Neural cell (in vitro differentiated cells): ENCODE results near the gene GSTCD. TPM values are rescaled to one million over a fixed set of nuclear protein-coding genes. Genes with fewer than 3 reads are reported as not detected.
"Not testable (repeated sequence)": the region's sequence is repeated elsewhere in the genome, so short reads cannot be mapped to it uniquely, and the experiment has no call there.

ENCODE experiments used
- H2AFZ ChIP-seq: fragments of 200-600, 300-800 bp; sonication (generic), shearing (Covaris generic); 2 replicates; pipeline ENCODE4 v1.6.0; 2014; ENCODE audit warnings: low read depth, mild to moderate bottlenecking, antibody characterized with exemption, low read length, moderate library complexity
- H3F3A ChIP-seq: fragments of 200-600 bp; shearing (Covaris generic); 2 replicates; pipeline ENCODE4 v1.6.1; 2016; ENCODE audit warnings: mild to moderate bottlenecking, moderate library complexity, mixed read lengths, antibody characterized with exemption, low read length; ENCODE audit not compliant: insufficient read depth, poor library complexity, severe bottlenecking
- H3K27ac ChIP-seq: fragments of 200-600, 300-800 bp; sonication (generic), shearing (Covaris generic); 2 replicates; pipeline ENCODE4 v1.5.1; 2014; ENCODE audit warnings: mild to moderate bottlenecking, low read length, moderate library complexity
- H3K27me3 ChIP-seq: fragments of 300-800, 200-600 bp; sonication (generic), shearing (Covaris generic); 2 replicates; pipeline ENCODE4 v1.6.0; 2014; ENCODE audit warnings: mild to moderate bottlenecking, low read depth, low read length, moderate library complexity; ENCODE audit not compliant: insufficient read depth
- H3K36me3 ChIP-seq: fragments of 300-800, 200-600 bp; sonication (generic), shearing (Covaris generic); 2 replicates; pipeline ENCODE4 v1.5.1; 2014; ENCODE audit warnings: mild to moderate bottlenecking, antibody characterized with exemption, low read length, moderate library complexity; ENCODE audit not compliant: insufficient read depth
- H3K4me2 ChIP-seq: fragments of 300-800, 200-600 bp; sonication (generic), shearing (Covaris generic); 2 replicates; pipeline ENCODE4 v1.6.0; 2014; ENCODE audit warnings: mild to moderate bottlenecking, low read length
- H3K4me3 ChIP-seq: fragments of 300-800, 200-600 bp; sonication (generic), shearing (Covaris generic); 2 replicates; pipeline ENCODE4 v1.5.1; 2014; ENCODE audit warnings: mild to moderate bottlenecking, low read length, moderate library complexity
- H3K79me2 ChIP-seq: fragments of 200-600 bp; shearing (Covaris generic); replicated peaks from 2 replicates; pipeline ENCODE4 v1.6.0; 2014; ENCODE audit warnings: mild to moderate bottlenecking, low read length, moderate library complexity; ENCODE audit not compliant: insufficient read depth
- H3K9ac ChIP-seq: fragments of 300-800, 200-600 bp; sonication (generic), shearing (Covaris generic); 2 replicates; pipeline ENCODE4 v1.6.1; 2016; ENCODE audit warnings: mild to moderate bottlenecking, low read length, mixed read lengths
- H3K9me2 ChIP-seq: fragments of 200-600 bp; shearing (Covaris generic); 2 replicates; pipeline ENCODE4 v1.6.1; 2016; ENCODE audit warnings: mild to moderate bottlenecking, low read length, mixed read lengths; ENCODE audit not compliant: insufficient read depth
- H3K9me3 ChIP-seq: fragments of 200-600, 300-800 bp; sonication (generic), shearing (Covaris generic); 2 replicates; pipeline ENCODE4 v1.6.1; 2016; ENCODE audit warnings: mild to moderate bottlenecking, mixed run types, low read length, moderate library complexity, mixed read lengths
- H4K20me1 ChIP-seq: fragments of 200-600 bp; shearing (Covaris generic); 2 replicates; pipeline ENCODE4 v1.6.1; 2016; ENCODE audit warnings: mild to moderate bottlenecking, mixed run types; ENCODE audit not compliant: insufficient read depth
- CTCF ChIP-seq: fragments of 450-650 bp; IDR thresholded peaks from 2 replicates; pipeline ENCODE4 v1.5.1; 2014; ENCODE audit warnings: antibody characterized with exemption, mild to moderate bottlenecking, moderate library complexity; ENCODE audit not compliant: poor library complexity, severe bottlenecking
- EP300 ChIP-seq: fragments of 450-650 bp; conservative IDR thresholded peaks from 2 replicates; pipeline ENCODE4 v1.6.1; 2014; ENCODE audit warnings: antibody characterized with exemption, mild to moderate bottlenecking, moderate library complexity; ENCODE audit not compliant: poor library complexity, severe bottlenecking
- EZH2 ChIP-seq: fragments of 200-600, 300-800 bp; shearing (Covaris generic), sonication (generic); IDR thresholded peaks from 2 replicates; pipeline ENCODE4 v1.6.1; 2014; ENCODE audit warnings: antibody characterized with exemption, low read length, borderline replicate concordance, mild to moderate bottlenecking; ENCODE audit not compliant: insufficient read depth, poor library complexity, severe bottlenecking
- MXI1 ChIP-seq: fragments of 450-650 bp; conservative IDR thresholded peaks from 2 replicates; pipeline ENCODE4 v1.6.1; 2014; ENCODE audit warnings: antibody characterized with exemption, mild to moderate bottlenecking; ENCODE audit not compliant: poor library complexity, severe bottlenecking
- POLR2AphosphoS5 ChIP-seq: IDR thresholded peaks from 2 replicates; pipeline ENCODE4 v1.6.1; 2012
- RAD21 ChIP-seq: fragments of 450-650 bp; conservative IDR thresholded peaks from 2 replicates; pipeline ENCODE4 v1.6.1; 2014; ENCODE audit warnings: antibody characterized with exemption, mild to moderate bottlenecking, moderate library complexity
- SMC3 ChIP-seq: fragments of 450-650 bp; conservative IDR thresholded peaks from 2 replicates; pipeline ENCODE4 v1.6.1; 2014; ENCODE audit warnings: antibody characterized with exemption, mild to moderate bottlenecking, moderate library complexity; ENCODE audit not compliant: poor library complexity
- TAF1 ChIP-seq: IDR thresholded peaks from 2 replicates; pipeline ENCODE4 v1.6.1; 2012; ENCODE audit warnings: low read depth
- polyA plus RNA-seq: library from polyadenylated mRNA; depleted of rRNA; stranded (reverse); fragments of >200 nt; gene quantifications from 2 replicates; pipeline ENCODE4 v1.2.3, GENCODE V29; 2014
- TF ChIP-seq, protein P1 (sequence below): IDR thresholded peaks from 2 replicates; pipeline ENCODE4 v1.6.1; 2012; ENCODE audit warnings: borderline replicate concordance

GSTCD gene
- polyA plus RNA-seq, 1 donor from 2014 or later: 15.1 TPM

GRCh38 chr4:105845559-105845958 is 137.0 kb downstream of the GSTCD start:
- Histone ChIP-seq H3K27me3 (no peaks in the 10 kb centered on the region), H3K9me2 (no peaks in the 10 kb centered on the region), H3K36me3 (no peaks in the 10 kb centered on the region), H3F3A (no peaks in the 10 kb centered on the region), H4K20me1 (no peaks in the 10 kb centered on the region), H3K4me2 (no peak overlapping the region), H3K27ac (no peak overlapping the region), H3K9me3 (no peaks in the 10 kb centered on the region), H3K9ac (no peak overlapping the region), H3K79me2 (no peaks in the 10 kb centered on the region), H3K4me3 (no peak overlapping the region), H2AFZ (no peak overlapping the region)
- TF ChIP-seq MXI1 (no peak), CTCF (no peak), SMC3 (no peak), TAF1 (no peak), EP300 (no peak), EZH2 (no peak), POLR2AphosphoS5 (no peak), RAD21 (no peak)
- TF ChIP-seq, protein P1, sequence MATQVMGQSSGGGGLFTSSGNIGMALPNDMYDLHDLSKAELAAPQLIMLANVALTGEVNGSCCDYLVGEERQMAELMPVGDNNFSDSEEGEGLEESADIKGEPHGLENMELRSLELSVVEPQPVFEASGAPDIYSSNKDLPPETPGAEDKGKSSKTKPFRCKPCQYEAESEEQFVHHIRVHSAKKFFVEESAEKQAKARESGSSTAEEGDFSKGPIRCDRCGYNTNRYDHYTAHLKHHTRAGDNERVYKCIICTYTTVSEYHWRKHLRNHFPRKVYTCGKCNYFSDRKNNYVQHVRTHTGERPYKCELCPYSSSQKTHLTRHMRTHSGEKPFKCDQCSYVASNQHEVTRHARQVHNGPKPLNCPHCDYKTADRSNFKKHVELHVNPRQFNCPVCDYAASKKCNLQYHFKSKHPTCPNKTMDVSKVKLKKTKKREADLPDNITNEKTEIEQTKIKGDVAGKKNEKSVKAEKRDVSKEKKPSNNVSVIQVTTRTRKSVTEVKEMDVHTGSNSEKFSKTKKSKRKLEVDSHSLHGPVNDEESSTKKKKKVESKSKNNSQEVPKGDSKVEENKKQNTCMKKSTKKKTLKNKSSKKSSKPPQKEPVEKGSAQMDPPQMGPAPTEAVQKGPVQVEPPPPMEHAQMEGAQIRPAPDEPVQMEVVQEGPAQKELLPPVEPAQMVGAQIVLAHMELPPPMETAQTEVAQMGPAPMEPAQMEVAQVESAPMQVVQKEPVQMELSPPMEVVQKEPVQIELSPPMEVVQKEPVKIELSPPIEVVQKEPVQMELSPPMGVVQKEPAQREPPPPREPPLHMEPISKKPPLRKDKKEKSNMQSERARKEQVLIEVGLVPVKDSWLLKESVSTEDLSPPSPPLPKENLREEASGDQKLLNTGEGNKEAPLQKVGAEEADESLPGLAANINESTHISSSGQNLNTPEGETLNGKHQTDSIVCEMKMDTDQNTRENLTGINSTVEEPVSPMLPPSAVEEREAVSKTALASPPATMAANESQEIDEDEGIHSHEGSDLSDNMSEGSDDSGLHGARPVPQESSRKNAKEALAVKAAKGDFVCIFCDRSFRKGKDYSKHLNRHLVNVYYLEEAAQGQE: no peak

- not testable (repeated sequence) for H3K27ac ChIP-seq, H3K36me3 ChIP-seq, H3K79me2 ChIP-seq, H2AFZ ChIP-seq, H3K27me3 ChIP-seq, H3F3A ChIP-seq, H3K4me2 ChIP-seq, H3K9me2 ChIP-seq, H4K20me1 ChIP-seq, H3K4me3 ChIP-seq, H3K9me3 ChIP-seq, H3K9ac ChIP-seq
These were observed 139.8 kb downstream of the GSTCD start for GRCh38 chr4:105848359-105848758.

- H3K9ac ChIP-seq: no peak overlapping the region
- H3K79me2 ChIP-seq: no peaks in the 10 kb centered on the region
- no peaks in the 10 kb centered on the region for H3K36me3 ChIP-seq
- H3K27me3 ChIP-seq: no peaks in the 10 kb centered on the region
- H3K9me3 ChIP-seq: no peaks in the 10 kb centered on the region
- H3K9me2 ChIP-seq: no peaks in the 10 kb centered on the region
- H2AFZ ChIP-seq: no peak overlapping the region
- H3F3A ChIP-seq: no peaks in the 10 kb centered on the region
- no peak overlapping the region for H3K27ac ChIP-seq
- no peaks in the 10 kb centered on the region for H4K20me1 ChIP-seq
- H3K4me2 ChIP-seq: no peak overlapping the region
- no peak overlapping the region for H3K4me3 ChIP-seq
- TF ChIP-seq, protein P1: no peak
- TF ChIP-seq MXI1 (no peak), EZH2 (no peak), TAF1 (no peak), SMC3 (no peak), POLR2AphosphoS5 (no peak), EP300 (no peak), CTCF (no peak), RAD21 (no peak)
These were observed 142.6 kb downstream of the GSTCD start for GRCh38 chr4:105851196-105851595.
